HG03432 (cell line): ENCODE results near the gene GOLGA1.
A peak's percentile ranks its signal among the peaks of the same experiment; 100 is the strongest.
"Not testable (repeated sequence)": the region's sequence is repeated elsewhere in the genome, so short reads cannot be mapped to it uniquely, and the experiment has no call there.

ENCODE experiments used
- ATAC-seq: cut with Tn5 transposase; IDR thresholded peaks from one replicate; pipeline ENCODE4 v1.9.1; 2021; ENCODE audit warnings: mild to moderate bottlenecking, moderate library complexity; ENCODE audit not compliant: unreplicated experiment

The GOLGA1 gene

DNA sequence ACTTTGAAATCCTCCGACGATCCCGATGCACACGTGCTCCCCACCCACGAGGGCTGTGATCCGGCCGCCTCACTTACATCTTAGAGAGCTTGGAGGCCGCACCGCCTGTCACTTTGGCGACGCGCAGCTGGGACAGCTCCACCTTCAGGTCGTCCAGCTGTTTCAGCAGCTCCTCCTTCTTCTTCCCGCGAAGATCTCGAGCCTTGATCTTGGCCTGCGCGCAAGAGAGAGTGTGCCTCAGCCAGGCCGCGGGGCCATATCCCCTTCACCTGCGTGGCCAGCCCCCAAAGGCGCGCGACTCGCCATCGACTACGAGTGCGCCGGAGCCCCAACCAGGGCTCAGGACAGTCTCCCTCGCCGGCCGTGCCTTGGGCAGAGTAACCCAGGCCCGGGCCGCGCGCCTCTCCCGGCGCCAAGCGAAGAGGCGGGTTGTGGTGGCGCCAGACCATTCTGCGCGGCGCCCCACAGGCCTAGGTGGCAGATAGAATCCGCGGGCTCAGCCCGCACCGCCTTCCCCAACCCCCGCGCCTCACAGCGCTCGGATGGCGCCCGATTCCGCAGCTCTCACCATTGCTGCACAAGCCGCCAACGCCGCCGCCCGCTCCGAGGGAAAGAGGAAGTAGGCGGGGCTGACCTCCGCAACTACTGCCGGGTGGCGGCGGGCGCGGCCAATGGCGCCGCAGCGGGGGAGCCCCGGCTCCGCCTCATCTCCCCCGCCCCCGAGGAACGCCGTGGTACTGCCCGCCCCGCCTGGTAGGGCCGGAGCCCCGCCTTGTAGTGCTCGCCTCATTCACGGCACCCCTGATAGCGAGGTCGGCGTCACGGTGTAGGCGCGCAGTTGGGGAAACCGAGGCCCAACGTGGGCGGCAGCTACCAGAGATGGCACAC is 79.3 kb downstream of the GOLGA1 start, which contains the start of the genes ARPC5L and RPL35:
Gene ARPC5L, plus strand, starts transcription at position 789 of the 888 bp plus-strand sequence. CDS start 7,161 bp downstream, outside the sequence.
Gene RPL35, minus strand, starts transcription at position 616 of the 888 bp plus-strand sequence. Its CDS starts 45 bp downstream, at position 571.
- peak; percentile 91 for ATAC-seq

DNA sequence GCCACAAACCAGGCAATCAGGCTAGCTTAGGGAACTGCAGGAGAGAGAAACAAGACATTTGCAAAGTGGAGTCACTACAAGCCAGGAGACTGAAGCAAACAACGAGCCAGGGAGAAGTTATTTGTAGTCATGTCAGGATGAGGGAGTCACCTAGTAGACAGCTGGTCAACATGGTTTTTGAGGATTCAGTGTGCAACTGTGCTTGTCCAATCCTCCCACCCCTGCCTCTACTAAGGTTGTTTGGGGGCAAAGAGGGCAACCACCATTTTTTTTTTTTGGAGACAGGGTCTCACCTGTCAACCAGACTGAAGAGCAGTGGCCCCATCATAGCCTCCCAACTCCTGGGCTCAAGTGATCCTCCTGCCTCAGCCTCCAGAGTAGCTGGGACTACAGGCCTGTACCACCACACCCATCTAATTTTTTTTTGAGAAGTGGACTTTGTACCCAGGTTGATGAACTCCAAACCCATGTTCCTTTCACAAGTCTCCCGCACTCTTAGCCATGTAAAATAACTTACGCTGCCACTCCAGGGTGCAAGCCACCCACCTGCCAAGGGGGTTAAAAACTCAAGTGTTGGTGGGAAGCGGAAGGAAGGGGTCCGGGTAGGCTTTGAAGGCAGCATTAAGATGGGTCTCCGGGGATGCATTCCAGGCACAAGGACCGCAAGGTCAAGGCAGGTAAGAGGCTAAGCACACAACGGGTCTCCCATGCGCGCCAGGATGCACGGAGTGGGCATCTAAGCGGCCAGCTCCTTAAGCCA is 80.1 kb downstream of the GOLGA1 start:
- no peak for ATAC-seq

DNA sequence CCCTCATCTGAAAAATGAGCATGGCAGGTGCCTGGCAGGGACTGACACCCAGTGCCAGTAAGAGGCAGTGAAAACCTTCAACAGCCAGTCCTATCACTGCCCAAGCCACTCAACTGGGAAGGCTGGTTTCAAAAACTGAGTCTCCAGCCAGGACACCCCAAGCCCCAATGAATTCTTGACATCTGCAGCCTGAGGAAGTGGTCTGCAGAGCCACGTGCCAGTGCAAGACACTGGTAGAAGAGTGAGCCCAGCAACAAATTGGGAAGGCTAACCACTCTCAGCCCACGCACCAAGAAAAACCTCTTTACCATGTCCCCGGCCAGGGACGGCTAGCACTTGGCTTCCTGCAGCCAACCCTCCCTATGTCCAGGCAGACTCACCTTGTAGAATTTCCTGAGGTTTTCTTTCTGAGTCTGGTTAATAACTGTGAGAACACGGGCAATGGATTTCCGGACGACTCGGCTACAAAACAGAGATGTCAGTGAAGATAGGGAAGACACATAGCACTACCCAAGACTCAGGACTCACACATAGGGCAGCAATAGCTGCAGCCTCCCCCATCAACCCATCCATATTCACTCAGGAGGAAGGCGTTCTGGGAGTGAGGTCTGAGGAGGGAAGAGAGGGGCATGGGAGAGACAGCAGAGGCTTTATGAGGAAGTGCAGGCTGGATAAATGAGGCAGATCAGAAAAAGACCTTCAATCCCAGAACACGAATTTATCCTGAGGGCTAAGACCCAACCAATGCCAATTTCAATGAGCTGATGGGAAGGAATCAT is 80.9 kb downstream of the GOLGA1 start:
- ATAC-seq, result no peak

DNA sequence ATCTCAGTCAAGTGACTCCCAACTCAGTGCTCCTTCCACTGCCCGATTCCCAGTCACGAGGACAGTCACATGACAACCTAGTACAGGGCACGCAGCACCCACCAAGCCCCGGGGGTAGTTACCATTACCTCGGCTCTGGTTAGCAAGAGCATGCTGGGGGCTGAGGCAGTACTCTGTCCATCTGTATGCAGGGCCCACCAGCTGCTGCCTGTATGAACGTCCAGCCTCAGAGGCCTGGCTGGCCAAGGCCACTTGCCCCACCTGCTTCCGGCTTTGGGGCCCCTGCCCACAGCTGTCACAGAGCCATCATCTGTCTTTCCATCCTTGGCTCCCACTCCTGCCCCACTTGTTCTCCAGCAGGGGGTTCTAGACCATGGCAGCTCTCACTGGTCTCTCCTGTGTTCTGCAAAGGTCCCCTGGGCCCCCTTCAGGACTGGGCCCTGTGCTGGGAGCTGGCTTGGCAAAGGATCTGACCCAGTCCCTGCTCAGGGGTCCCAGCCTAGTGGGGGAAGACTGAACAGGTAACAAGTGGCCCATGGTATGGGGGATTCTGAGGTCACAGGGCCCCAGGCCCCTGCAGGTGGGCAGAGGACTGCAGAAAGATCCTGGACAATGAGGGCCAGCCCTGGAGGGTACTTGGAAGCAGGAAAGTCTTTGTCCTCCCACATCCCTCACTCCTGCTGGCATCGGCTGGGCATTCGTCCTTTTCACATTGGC is 82.4 kb downstream of the GOLGA1 start:
- ATAC-seq, result no peak

DNA sequence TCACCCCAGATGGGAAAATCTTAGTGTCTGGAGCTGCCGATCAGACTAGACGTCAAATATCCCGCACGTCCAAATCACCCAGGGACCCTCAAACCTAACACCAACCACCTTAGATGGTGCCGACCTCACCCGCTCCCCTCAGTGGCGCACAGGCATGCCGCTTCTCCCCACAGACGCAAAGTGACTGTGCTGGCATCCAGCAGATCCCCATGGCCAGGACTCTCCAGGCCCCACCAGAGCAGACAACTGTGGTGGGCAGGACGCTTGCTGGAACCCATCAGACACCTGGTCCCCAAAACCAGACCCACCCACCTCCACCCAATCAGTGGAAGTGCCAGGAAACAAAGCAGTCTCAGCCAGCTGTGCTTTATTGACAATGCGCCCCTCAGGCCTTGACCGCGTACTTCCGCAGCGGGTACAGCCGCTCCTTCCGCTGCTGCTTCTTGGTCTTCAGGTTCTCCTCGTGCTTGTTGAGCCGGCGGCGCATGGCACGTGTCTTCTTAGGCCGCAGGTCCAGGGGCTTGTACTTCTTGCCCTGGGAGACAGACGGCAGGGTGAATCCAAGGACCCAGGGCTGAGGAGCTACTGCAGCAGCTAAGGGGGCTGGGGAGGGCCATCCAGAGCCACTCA is 83.2 kb downstream of the GOLGA1 start:
- ATAC-seq, result no peak

DNA sequence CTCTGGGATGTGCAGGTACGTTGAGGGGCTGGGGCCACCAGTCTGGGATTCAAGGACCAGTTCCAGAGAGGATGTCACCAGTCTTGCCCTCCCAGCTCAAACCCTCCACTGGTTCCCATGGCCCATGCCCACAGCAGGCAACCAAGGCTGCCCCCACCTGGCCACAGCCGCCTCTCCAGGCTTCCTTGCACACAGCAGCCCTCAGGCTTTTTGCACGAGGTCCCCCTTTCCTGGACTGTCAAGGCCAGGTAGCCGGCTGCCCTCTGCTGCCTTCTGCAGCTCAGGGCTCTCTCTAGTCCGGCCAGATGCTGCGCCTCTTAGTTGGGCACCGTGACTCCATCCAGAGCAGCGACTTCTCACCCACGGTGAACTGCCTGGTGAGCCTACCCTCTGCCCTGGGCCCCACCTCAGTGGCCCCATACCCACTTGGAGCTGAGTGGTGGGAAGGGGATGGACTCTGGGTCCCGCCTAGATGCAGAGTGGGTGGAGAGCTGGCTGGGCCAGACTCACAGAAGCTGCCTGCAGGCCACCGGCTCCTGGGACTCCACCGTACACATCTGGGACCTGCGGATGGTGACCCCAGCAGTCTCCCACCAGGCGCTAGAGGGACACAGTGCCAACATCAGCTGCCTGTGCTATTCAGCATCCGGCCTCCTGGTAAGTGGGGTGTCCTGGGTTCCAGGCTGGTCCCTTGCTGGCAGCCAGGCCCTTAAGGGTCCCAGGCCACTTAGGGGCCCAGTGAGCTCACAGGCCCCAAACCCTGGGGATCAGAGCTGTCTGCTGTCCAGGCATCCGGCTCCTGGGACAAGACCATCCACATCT is 84.7 kb downstream of the GOLGA1 start:
- ATAC-seq, result no peak

DNA sequence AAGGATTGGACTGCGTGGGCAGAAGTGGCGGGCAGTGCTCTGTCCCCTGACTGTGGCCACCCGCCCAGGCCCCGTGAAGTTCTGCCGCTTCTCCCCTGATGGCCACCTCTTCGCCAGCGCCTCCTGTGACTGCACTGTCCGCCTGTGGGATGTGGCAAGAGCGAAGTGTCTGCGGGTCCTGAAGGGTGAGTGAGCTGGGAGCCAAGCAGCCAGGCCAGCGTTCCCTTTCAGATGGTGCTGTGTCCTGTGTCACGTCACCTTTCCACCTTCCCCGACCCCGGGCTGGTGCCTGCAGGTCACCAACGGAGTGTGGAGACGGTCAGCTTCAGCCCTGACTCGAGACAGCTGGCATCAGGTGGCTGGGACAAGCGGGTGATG is 85.3 kb downstream of the GOLGA1 start:
- no peak for ATAC-seq

DNA sequence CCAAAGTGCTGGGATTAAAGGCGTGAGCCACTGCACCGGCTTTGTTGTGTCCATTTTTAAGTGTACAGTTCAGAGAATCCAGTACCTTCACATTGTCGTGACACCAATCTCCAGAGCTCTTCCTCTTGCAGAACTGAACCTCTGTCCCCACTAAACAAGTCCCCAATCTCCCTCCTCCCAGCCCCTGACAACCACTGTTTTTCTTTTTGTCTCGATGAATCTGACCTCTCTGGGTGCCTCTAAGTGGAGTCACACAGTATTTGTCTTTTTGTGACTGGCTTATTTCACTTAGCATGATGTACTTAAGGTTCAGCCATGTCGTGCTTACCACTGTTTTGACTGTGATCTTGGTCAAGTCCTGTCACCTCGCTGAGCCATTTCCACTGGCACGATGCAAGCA is 86.1 kb downstream of the GOLGA1 start:
- no peak for ATAC-seq

DNA sequence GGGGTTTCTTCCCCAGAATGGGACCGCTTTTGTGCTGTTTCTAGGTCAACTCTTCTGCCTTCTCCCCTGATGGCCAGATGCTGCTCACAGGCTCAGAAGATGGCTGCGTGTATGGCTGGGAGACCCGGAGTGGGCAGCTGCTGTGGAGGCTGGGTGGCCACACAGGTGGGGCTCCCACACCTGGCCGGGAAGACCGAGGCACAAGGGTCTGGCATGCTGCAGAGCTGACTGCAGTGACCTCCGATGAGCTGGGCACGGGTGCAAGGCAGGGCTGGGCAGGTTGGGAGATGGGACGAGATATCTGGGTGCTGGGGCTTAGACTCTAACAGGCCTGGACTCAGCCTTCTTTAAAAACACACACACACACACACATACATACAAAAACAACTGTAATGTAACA is 86.7 kb downstream of the GOLGA1 start:
- no peak for ATAC-seq

DNA sequence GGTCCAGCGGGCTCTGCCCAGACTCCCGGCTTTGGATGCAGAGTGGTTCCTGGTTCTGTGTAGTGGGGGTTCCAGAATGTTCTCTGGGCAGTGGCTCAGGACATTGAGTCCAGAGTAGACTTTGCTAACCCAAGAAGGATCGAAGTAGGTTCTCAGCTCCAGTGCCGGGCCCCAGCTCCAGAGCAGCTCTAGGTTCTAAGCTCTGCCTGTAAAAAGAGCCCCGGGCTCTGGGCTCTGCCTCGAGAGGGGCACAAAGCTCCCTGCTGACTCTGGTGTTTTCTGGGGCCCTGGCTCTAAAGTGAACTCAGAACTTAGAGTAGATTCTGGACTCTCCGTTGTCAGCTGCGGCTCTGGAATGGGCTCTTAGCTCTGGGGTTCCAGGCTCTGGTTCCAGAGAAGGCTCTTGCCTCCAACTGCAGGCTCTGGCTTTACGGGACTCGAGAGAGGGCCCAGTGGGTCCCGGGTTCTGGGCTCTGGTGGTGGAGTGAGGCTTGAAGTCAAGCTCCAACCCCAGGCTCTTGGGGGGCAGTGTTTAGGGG is 87.2 kb downstream of the GOLGA1 start:
- no peak for ATAC-seq

DNA sequence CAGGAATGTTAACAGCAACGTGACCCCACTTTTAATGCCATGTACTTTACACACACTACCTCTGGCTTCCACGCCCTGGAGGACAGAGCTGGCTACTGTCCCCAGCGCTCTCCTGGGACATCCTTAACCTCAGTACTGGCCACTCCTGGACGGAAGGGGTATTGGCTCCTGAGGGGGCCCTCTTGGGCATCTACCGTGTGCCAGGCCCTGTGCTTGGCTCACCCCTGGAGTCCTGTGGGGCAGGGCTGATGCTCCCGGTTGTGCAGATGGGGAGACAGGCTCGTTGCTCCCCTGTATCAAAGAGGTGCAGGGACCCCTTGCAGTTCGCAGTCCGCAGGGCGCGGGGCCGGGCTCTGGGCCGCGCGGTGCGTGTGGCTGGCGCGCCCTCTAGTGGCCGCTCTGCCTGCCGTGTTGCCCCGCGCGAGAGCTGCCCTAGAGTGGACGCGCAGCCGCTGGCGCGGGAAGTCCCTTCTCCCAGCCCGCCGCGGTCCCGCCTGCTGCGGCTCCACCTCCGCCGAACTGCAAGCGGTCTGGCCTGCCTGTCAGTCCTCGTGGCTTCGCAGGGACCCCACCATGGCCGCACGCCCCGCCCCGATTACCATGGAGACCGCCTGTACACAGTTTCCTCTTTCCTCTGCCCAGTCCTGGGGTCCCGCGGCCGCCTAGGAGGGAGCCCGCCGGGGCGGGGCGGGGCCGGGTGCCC is 87.9 kb downstream of the GOLGA1 start, which contains the start of gene WDR38:
Gene WDR38, plus strand, starts transcription at position 632 of the 703 bp plus-strand sequence. CDS start 72 bp downstream, outside the sequence.
- ATAC-seq, result peak; percentile 80

DNA sequence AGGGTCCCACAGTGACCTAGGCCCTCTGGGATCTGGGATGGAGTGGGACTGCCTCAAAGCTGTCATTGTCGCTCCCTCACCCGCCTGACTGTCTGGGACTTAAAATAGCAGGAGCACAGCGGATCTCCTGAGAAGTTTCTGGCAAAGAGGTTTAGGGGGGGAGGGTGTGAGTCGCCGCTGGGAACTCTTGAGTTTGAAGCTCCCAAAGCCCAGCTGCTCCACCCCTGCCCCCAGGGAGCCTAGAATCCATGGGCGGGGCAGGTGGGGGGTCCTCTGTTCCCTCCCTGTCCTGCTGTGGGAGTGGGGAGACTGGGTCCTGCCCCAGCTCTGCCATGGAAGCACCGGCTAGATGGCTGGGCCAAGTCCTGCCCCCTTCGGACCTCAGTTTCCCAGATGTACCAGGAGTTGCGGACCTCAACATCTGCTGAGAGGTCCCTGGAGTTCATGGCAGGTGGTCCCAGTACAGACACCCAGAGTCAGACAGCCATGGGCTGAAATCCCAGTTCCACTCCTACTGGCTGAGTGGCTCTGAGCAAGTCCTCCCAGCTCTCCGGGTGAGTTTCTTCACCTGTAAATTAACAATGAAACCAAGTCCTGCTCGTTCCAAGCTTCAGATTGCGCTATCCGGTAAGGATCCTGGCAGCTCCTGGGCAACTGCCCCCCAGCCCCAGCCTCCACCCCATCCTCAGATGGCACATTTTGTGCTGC is 88.6 kb downstream of the GOLGA1 start:
- ATAC-seq, result no peak

DNA sequence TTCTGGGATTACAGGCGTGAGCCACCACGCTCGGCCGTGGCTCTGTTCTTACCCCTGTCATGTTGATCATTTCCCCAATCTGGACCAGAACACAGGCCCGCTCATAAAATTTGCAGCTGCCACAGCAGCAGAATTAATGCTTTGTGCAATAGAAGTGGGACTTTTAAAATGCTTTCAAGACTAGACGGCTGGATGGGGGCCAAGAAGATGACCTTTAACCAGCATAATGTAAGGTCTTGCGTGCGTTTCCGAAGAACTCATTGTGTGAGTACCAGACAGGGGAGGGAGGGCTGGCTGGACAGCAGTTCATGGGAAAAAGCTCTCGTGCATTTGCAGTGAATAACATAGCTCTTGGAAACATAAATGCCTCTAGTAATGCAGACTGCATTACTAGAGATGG is 91.1 kb downstream of the GOLGA1 start:
- ATAC-seq, result no peak

DNA sequence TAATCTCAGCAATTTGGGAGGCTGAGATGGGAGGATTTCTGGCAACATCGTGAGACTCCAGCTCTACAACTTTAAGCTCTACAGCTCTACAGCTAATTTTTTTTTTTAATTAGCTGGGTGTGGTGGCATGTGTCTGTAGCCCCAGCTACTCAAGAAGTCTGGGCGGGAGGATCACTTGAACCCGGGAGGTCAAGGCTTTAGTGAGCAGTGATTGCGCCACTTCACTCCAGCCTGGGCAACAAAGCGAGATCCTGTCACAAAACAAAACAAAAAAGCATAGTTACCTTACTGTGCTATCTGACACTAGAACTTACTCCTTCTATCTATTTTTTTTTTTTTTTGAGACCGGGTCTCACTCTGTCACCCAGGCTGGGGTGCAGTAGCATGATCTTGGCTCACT is 93.9 kb downstream of the GOLGA1 start:
- ATAC-seq, result no peak

DNA sequence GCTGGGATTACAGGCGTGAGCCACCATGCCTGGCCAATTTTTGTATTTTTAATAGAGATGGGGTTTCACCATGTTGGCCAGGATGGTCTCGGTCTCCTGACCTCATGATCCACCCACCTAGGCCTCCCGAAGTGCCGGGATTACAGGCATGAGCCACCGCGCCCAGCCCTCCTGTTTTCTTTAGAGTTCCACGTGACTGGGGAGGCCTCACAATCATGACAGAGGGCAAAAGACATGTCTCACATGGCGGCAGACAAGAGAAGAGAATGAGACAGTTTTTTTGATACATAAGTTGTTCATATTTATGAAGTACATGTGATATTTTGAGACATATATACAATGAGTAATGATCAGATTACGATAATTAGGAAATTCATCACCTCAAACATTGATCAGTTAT is 94.4 kb downstream of the GOLGA1 start:
- not testable (repeated sequence) for ATAC-seq

DNA sequence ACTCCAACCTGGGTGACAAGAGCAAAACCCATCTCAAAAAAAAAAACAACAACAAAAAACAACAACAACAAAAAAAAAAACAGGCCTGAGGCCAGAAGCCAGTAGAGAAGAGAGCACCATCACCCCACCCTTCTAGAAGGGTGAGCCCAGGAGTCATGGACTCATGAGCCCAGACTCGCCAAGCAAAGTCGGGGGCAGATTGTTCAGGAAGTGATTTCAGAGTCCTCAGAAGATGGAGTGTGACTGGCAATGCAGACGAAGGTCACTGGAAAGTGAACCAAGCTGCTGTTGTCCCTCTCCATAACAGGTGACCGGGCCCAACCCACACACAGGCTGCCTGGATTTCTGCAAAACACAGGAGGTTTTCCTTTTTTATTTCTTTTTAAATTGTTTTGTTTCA is 96.6 kb downstream of the GOLGA1 start:
- ATAC-seq, result no peak

DNA sequence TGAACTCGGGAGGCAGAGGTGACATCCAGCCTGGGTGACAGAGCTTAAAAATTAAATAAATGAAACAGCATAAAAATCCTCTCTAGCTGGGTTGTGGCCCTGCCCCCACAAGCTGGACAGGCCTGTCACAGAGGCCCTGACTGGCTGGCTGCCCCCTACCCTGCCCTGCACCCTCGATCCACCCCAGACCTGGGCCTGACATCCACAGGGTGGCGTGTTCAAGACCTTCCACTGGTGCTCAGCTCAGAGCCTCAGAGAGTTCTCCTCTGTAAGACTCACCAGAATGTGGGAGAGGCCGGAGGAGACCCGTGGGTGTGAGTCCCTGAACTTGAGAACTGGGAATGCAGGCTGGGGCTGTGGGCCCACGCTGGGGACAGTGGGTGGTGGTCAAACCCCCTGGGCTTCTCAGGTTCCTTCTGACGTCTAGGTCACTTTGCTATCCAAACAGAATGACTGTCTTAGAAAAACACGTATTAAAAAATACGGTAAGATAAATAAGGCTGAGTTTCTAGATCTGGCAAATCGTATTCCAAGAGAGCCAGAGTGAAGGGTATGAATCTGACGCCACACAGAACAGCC is 97.3 kb downstream of the GOLGA1 start:
- no peak for ATAC-seq
